NCI-H82 treated with DMSO at 0.1 percent for 48 hours (cell line): Measurements from ENCODE around the gene CNPY1.

Experiments
- DNase-seq: peaks from one replicate; lab custom pipeline; 2025; ENCODE audit not compliant: unreplicated experiment; lab: John Stamatoyannopoulos, UW

The CNPY1 gene

DNA sequence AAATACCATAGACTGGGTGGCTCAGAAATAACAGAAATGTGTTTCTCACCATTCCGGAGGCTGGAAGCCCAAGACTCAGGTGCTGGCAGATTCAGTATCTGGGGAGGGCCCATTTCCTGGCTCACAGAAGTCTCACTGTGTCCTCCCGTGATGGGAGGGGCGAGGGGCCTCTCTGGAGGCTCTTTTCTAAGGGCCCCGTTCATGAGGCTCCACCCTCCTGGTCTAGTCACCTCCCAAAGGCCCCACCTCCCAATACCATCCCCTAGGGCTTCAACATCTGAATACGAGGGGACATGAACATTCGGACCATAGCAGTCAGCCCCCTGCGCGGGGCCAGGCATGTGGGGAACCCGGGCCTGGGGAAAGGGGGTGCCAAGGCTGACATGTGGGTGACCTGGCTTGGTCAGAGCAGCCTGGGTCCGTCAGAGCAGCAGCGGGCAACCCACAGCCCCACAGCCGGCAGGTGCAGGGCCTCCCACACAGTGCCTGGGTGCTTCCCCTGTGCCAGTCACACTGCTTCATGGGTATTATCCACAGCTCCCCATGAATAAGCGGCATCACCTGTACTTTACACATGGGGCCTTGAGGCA is 13.3 kb upstream of the CNPY1 start:
- no peak for DNase-seq

DNA sequence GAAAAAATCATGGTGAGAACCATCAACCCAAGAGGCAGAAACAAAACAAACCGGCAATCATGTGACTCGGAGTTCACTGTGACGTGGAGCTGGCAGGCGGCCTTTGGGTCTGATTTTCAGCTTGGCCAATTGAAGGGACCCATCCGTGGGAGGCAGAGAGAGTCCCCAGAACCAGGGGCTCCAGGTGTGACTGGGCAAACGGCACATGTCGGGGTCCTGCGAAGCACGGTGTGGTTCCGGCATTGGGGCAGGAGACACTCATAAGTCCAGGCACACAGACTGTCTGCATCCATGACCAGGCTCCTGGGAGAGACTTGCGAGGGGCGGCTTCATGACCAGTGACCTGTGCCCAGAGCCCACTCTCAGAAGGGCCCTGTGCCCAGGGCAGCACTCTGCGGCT is 12.6 kb upstream of the CNPY1 start:
- DNase-seq: no peak

DNA sequence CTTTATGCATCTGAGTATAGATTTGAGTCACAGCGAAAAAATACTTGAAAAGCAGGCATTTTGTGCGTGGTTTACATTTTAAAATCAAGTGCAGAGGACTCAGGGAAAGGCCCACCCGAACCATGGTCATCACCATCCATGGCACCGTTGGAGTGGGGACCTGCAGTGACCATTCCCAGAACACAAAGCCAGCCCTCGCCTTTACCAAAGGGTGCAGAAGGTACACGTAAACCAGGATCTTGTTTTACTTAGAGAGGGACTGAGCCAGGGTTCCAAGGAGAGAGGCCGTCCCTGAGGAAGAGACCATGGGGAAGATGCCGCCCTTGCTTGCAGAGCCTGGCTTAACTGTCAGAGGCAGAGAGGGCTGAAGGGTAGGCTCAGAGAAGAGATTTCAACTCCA is 12.0 kb upstream of the CNPY1 start:
- DNase-seq: no peak

DNA sequence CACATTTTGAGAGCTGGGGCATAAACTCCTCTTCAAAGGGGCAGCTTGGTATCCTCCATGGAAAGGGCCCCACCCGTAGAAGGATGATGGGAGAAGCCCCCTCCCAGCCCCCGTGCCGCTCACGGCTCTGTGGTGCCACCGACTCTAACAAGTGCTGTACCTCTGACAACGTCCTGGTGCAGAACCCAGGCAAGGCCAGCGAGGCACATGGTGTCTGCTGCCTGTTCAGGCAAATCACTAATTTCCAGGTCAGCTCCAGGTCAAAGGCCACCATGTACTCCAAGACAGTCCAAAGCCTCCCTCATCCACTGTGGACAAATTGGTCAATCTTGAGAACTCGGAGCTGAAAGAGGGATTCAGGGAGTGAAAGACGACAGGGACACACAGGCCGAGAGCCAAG is 11.4 kb upstream of the CNPY1 start:
- DNase-seq: no peak

DNA sequence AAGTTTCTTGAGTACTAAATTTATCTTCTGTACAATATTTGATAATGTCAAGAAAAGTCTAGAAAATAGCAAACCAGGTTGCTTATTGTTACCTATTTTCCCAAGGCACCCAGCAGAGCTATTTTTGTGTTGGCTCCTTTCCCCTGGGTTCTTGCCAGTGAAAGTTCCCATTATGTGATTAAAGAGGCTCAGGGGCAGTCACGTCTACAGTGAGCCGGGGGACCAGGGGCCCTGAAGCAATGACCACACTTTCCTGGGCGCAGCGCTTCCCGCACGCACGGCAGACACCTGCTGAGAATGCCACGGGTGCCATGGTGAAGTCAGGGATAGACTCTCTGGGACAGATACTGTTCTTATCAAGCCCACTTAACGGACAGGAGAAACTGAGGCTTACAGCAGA is 10.4 kb upstream of the CNPY1 start:
- no peak for DNase-seq

DNA sequence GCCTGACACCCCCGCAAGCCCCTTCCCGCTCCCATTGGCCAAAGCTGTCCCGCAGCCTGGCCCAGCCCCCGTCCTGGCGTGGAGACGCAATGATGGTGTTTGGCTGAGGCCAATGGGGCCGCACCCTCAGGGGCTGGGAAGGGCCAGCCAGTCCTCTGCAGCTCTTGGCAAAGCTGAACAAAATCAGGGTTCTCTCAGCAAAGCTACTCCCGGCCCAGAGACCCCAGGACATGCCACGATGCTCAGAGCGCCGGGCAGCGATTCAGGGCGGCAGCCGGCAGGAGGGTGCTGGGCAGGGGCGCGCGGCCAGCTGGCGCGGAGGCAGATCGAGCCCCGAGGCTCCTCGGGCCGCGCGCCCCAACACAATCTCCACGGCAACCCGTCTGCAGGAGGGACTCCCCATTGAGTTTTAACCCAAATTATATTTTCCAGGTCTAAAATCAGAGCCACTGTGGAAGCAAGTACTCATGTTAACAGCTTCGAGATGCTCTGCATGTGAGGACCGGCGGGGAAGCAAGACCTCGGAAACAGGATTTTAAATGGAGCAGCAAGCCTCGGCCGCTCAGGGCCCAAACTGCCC is 8.8 kb upstream of the CNPY1 start:
- no peak for DNase-seq

DNA sequence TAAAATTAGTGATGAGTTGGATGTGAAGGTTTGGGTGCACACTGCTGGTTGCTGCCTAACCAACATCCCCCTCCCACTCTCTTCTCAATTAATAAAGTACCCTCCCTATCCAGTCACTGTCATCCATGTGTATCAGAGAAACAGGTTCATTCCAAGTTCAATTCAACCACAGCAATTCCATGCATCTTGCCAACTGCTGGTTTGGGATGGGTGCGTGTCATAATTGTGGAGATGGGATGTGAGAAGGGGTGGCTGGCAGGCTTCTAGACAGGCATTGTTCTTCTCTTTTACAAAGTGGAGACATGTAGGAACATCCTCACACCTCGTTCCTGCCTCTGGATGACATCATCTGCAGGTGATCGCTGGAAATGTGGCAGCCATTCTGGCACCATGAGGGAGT is 7.5 kb upstream of the CNPY1 start:
- DNase-seq: no peak

DNA sequence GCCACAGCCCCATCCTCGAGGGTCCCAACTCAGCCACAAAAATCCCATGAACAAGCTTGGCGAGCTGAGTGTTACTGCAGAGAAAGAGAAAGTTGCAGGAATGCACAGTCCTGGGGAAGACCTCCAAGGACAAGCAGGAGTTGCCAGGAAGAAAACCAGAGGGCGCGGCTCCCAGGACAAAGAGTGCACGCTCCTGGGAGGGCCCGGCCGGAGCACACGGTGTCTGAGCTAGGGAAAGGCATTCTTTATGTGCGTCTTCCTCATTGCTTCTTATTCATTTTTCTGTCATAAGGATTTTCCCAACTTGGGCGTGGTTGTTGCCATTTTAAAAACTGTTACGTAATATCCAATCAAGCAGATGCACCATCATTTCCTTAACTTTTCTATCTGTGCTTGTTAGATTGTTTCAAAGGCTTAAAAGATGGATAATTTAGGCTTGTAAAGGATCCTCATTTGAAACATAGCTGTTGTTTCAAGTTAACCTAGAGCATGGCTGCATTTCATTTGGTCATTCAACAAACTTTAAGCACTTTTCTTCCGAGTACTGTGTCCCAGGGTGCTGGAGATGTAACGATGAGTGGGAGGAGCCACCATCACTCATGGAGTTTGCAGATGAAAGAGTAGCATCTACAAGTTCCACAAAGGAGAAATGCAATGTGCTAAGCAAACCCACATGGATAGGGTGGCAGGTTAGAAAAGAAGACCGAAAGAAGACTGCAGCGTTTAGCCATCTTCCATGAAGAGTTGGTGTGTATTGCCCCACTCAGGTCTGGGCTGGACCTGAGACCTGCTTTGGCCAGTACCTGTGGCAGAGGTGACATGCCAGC is 5.6 kb upstream of the CNPY1 start:
- no peak for DNase-seq

DNA sequence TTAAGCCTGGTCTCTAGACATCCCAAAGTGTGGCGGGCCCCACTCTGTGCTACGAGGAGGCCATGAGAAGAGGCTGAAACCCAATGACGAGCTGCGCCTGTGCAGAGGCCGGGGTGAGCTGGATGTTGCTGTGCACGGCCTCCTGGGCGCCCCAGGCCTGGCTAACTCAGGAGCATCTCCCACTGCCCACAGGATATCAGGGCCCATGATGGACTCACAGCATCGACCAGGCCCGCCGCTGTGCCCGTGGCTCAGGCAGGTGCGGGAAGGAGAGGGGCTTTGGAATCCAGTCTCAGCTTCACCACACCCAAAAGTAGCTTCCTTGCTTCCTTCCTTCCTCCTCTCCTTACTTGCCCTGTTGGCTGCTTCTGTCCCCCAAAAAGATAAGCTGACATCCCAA is 4.6 kb upstream of the CNPY1 start:
- no peak for DNase-seq

DNA sequence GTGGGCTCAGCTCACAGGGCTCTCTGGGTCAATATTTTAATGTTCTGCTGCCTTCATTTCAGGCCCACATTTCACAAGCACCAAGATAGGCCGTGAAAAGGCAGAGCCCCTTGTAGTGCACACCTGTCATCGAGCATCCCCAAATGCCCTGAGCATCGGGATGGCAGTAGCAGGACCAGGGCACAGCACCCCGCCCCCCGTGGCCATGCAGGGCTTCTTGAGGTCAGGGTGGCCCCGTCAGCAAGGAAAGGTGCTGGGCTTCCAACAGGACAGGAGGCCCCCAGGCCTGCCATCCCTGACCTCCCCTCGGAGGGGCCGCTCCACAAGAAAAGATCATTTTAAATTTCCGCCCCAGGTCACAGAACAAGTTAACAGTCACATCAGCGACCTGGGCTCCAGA is 2.9 kb upstream of the CNPY1 start:
- DNase-seq: no peak

DNA sequence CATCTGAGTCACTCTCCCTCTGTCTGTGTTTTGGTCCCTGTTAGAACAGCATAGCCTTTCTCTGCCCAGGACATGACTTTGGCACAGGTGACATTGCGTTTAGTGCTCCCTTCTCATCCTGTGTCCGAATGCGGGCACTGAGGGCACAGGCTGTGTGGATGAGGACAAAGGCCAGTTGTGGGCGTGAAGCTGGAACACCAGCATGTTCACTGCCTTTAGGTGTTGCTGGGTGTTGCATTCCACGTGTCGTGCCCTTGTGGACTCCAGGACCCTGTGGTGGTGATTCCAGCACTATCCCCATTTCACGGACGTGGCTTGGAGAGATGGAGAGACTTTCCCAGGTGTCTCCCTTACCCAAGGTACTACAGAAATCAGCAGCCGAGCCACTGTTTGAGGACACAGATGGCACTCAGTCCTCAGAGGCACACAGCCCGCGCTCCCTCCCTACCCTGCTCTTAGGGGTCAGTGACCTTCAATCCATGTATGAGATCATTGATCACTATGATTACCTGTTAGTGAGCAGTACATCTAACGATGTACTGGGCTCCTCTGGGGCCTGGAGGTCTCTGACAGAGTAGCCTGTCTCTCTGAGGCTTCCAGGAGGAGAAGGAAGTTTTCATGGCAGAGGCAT is 917 bp upstream of the CNPY1 start:
- DNase-seq: no peak

DNA sequence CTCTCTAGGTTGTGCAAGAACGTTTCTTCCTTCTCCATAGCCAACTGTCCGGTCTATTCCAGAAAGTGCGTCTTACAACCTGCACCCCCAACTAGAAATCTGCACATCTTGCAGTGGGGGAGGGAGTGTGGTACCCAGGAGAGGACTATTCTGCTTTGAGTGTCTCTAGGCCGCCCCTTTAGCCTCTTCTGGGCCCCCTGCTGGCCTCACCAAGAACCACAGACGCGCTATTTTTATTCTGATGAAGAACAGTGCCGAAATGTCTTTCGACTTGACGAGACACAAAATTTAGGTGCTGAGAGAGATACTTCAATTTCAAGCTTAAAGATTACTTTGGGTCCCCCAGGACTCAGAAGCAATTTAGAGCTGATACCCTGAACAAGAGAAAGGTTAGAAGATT is 1.0 kb downstream of the CNPY1 start:
- DNase-seq: no peak

DNA sequence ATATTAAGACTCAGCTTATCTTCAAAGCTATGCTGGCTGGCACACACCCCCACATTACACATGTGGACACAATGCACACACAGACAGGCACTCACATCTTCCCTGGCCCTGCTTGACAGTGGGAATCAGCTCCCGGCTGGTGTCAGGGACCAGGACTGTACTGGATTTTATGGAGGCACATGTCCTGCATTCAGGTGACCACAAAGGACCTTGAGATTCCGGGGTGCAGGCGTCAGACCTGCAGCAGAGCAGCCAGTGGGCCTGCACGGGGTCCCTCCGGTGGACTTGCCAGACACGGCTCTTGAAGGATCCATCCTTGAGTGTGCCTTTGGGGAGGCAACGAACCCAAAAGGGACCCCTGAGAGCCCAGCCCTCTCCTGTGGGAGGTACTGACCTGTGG is 1.9 kb downstream of the CNPY1 start:
- DNase-seq: no peak

DNA sequence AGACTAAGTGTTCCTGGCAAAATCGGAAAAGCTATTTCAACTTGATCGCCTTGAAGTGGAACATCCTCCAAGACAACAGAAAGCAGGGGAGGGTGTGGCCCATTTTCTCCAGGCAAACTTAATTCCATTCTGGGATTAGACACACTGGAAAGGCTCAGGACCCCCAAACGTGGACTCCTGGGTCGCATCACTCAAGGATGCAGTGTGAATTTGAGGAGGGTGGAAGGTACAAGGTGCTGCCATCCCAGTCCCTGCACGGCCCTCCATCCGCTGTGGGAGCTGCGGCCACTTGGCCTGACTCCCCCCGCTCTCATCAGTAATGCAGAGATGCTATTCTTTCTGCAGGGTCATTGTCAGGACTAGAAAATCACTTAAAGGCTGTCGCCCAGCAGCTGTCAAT is 2.4 kb downstream of the CNPY1 start:
- no peak for DNase-seq

DNA sequence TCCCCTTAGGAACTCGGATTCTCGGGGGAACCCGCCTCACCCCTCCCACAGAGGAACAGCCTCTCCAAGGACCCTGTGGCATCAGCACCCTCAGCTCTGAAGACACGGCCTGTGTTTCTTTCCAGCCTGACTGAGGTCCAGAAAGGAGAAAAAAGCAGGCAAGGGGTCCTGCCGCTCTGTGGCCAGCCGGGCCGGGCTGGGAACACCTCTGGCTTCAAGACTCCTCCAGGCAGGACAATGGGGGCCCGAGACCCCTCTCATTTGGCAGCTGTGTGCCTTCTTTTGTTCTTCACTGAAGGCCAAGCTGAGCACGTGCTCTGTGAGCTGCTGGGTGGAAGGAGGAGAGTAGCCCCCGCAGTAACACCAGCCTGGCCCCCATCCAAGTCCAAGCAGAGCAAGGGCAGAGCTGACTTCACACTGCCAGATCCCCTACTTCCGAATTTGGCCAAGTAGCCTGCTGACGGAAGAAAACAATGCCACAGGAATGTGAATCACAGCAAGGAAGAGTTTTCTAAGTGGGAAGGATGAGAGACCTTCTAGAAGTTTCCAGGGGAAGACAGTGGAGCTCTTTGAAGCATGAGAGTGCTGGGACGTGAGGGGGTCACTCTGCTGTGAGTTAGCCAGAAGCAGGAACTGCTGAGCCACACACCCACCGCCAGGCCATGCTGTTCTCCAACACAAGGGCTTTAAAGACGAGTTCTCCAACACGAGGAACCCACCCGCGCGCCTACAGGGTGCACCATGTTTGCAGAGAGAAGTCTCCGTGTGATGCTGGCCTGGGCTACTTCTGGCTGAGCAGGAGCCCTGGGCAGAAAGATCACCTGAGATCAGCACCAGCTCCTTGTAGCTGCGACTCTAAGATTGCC is 3.1 kb downstream of the CNPY1 start:
- DNase-seq: no peak

DNA sequence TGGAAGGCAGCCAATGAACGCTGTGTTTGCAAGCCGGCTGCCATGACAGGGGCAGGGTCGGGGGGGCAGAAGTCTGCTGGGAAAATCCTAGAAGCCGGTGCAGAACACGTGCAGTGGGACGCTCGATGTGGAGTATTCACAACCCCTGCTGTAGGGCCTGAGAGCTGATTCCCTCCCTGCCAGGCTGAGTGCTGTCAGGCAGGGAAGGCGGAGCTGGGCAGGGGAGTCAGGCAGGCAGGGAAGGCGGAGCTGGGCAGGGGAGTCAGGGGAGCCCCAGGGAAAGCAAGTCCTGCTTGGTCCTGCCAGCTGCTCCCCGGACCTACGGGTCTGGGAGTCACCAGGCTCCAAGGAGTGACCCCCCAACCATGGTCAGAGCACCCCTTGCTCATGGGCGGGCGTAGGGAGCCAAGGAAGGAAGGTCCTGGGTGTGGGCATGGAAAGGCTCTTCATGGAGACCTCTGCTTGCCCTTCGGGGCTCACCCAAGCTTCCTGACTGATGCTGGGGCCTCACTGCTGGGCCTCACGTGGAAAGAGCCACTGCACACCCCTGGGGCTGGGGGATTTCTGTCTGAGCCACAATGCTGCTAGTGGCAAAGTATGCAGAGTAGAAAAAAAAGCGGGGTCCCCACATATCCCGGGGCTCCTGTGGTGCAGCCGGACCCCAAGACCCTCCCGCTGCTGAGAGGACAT is 4.2 kb downstream of the CNPY1 start:
- no peak for DNase-seq

DNA sequence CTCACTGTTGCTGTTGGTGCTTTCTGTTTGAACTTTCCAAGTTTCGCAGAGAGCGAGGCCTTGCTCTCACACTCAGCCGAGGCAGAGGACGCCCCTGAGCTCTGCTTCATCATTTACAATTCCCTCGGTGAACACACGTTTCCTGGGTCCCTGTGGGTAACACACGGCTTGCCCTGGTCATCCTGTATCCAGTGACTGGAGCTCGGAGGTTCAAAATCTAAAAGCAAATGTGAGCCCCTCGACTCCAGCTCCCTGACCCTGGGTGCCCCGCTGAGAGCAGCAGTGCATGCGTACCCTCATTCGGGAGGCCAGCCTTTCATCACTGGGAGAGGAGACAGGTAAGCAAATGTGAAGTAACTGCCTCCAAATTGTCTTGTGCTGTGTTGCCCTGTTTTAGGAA is 5.8 kb downstream of the CNPY1 start:
- no peak for DNase-seq

DNA sequence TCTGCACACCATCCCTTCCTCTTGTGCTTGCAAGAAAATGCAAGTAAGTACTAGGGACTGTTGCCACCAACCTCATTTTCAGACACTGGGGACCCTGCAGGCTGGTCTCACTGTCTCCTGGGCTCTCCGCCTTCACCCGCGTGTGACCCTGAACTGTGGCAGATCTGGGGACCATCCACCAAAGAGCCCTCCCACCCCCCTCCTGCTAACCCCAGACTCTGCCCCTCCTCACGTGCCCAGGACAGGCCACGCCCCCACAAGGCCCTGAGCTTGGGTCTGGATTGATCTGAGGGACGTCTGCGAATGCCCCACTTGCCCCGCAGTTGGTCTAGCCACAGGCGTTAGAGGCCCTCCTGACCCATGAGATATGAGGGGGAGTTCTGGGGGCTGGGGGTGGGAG is 8.1 kb downstream of the CNPY1 start:
- DNase-seq: no peak

DNA sequence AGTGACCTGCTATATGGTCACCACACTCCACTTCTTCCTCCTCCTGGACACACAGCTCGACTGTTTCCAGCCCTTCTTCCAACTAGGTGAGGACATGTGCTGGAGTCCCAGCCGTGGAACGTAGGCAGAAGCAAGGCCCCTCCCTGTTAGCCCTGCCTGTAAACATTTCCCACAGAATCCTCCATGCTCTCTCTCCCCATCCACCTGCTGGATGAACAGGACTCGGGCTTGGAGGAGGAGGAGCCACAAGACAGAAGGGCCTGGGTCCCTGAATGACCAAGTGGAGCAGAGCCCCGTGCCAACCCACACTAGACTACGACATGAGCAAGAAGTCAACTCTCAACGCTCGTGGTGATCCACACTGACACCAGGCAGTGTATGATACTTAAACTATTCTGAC is 9.9 kb downstream of the CNPY1 start:
- DNase-seq: no peak

DNA sequence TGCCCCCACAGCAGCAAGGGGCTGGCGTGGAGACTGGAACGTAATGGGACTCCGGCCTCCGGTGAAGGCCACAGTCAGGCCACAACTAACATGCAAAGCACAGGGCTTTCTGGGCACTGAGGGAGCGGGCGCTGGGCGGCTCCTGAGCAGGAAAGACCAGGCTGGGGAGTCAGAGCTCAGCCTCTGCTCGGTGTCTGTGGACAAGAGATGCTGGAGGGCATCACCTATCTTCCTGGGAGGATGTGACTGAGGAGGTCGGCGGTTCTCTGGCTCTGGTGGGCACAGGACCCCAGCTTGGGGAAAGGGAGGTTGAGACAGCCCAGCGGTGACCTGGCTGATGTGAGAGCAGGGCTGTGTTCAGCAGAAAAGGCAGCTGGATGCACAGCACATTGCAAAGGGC is 11.7 kb downstream of the CNPY1 start:
- DNase-seq: no peak
